Measurements from ENCODE around the gene VSIG1.

Gene VSIG1

DNA sequence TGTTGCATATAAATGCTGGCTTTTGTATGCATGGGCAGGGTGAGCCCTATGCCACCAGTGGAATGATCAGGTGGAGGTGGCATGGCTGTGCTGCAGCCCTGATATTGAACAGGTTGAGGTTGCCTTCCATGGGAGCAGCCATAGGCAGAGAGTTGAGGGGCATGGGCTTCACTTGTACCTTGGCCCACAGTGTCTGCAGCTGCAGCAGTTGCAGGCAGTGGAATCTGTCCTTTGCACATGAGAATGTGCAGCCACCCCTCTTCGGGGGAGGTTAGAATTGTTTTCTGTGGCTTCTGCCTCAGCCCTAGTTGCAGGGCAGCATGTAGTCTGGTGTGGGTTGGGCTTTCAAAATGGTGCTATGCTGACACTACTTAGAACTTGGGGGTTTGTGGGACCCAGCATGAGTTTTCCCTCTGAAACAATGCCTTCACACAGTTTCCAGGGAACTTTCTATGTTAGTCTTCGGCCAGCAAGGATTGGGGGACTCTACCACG, 25.4 kb upstream of the VSIG1 start:
- TF ChIP-seq, protein P1, sequence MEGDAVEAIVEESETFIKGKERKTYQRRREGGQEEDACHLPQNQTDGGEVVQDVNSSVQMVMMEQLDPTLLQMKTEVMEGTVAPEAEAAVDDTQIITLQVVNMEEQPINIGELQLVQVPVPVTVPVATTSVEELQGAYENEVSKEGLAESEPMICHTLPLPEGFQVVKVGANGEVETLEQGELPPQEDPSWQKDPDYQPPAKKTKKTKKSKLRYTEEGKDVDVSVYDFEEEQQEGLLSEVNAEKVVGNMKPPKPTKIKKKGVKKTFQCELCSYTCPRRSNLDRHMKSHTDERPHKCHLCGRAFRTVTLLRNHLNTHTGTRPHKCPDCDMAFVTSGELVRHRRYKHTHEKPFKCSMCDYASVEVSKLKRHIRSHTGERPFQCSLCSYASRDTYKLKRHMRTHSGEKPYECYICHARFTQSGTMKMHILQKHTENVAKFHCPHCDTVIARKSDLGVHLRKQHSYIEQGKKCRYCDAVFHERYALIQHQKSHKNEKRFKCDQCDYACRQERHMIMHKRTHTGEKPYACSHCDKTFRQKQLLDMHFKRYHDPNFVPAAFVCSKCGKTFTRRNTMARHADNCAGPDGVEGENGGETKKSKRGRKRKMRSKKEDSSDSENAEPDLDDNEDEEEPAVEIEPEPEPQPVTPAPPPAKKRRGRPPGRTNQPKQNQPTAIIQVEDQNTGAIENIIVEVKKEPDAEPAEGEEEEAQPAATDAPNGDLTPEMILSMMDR (IDR thresholded peaks at IDR 0.05) = no peak
- H3K4me3 Mint-ChIP-seq = no peak overlapping the region
- H3K36me3 Mint-ChIP-seq (ENCODE audit: low read depth) = no peaks in the 10 kb centered on the region

DNA sequence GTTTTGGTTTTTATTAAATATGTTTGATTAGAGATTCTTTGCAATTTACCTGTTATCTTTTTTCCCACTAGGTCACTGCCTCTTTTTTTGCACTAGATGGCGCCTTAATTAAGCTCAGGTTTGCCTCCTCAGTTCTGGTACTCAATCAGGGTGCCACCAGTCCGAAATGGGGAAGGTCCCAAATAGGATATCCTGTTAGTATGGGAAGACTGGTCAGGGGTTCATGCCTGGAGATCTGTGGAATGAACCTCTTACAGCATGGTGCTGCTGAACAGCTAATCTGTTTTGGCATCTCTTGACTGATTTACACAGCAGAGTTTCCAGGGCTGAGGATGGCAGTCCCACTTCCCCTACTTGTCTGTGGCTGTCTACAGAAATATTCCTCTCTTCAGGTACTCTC, 24.2 kb upstream of the VSIG1 start:
- H3K9me3 Mint-ChIP-seq = peaks cover 15% of the 10 kb centered on the region
- H3K27ac Mint-ChIP-seq = no peak overlapping the region
- no peak for DNase-seq
- H3K27me3 Mint-ChIP-seq (ENCODE audit: low read depth, poor library complexity) = peaks cover 7% of the 10 kb centered on the region
- no peaks in the 10 kb centered on the region for H3K36me3 Mint-ChIP-seq (ENCODE audit: low read depth)
- no peak overlapping the region for H3K4me3 Mint-ChIP-seq
- no peaks in the 10 kb centered on the region for H3K4me1 Mint-ChIP-seq
- TF ChIP-seq, protein P1 (IDR thresholded peaks at IDR 0.05) = peak; percentile 30

More for the DNA sequence above, 25.4 kb upstream of the VSIG1 start:
- Mint-ChIP-seq H3K27ac (no peak overlapping the region), H3K27me3 (ENCODE audit: low read depth, poor library complexity) (peaks cover 7% of the 10 kb centered on the region), H3K4me1 (no peaks in the 10 kb centered on the region), H3K9me3 (peaks cover 21% of the 10 kb centered on the region)
- no peak for DNase-seq

DNA sequence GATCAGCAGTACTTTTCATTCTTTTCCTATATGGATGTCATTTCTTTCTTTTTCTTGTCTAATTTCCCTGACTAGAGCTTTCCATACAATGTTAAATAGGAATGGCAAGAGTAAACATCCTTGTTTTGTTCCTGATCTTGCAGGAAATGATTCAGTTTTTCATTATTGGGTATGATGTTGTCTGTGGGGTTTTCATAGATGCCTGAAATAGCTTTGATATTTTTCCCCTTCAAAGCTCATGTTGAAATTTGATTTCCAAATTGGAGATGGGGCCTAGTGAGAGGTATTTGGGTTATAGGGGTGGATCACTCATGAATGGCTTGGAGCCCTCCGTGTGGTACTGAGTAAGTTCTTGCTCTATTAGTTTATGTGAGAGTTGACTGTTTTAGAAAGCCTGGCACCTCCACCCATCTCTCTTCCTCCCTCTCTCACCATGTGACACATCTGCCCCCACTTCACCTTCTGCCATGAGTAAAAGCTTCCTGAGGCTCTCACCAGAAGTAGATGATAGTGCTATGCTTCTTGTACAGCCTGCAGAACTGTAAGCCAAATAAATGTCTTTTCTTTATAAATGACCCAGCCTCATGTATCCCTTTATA, 22.3 kb upstream of the VSIG1 start:
- H3K9me3 Mint-ChIP-seq = peaks cover 5% of the 10 kb centered on the region
- no peaks in the 10 kb centered on the region for H3K36me3 Mint-ChIP-seq (ENCODE audit: low read depth)
- TF ChIP-seq, protein P1 (IDR thresholded peaks at IDR 0.05) = no peak
- no peak for DNase-seq
- no peak overlapping the region for H3K27ac Mint-ChIP-seq
- no peaks in the 10 kb centered on the region for H3K4me1 Mint-ChIP-seq
- peaks cover 7% of the 10 kb centered on the region for H3K27me3 Mint-ChIP-seq (ENCODE audit: low read depth, poor library complexity)
- H3K4me3 Mint-ChIP-seq = no peak overlapping the region

DNA sequence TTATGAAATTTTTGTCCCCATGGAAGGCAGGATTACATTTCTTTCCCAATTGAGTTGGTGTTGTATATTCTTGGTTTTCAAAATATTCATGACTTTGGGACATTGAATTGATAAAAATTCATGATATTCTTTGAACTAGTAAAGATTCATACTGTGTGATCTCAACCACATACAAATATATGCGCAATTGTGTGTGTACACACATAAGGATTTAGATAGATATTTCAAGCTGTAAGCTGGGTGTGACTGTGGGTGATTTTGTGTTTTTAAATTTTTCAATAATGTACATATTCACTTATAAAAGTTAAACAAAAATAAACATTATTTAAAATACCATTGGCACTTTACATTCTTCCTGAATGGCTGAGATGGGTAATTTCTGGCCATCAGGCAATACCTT, 19.5 kb upstream of the VSIG1 start:
- Mint-ChIP-seq H3K4me1 (no peaks in the 10 kb centered on the region), H3K4me3 (no peak overlapping the region), H3K27me3 (ENCODE audit: low read depth, poor library complexity) (no peaks in the 10 kb centered on the region), H3K27ac (no peak overlapping the region), H3K36me3 (ENCODE audit: low read depth) (no peaks in the 10 kb centered on the region), H3K9me3 (no peaks in the 10 kb centered on the region)
- TF ChIP-seq, protein P1 (IDR thresholded peaks at IDR 0.05) = no peak
- no peak for DNase-seq

DNA sequence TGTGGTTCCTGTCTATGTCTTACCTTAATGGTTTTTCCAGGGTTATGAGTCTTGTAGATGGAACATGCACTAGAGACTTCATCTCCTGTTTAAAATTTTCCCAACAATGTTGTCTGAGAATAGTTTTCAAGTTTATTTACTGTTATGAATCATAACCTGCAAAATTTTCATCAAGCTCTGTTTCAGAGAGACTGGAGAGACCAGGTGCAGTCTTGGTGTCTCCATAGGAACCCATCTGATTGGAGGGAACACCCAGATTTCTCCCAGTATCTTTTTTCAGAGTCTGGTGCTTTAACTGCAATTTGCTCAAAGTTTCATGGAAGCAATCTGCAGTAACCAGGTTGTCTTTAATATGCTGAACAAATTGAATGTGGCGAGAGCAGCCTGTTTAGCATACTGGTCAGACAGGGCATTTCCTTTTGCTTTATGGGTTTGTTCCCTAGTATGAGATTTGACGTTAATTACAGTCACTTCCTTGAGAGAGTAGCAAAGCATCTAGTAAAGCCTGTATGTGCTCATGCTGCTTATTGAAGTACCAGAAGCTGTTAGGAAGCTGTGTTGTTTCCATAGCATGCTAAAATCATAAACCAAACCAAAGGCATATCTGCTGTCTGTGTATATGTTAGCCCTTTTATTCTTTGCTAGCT, 18.8 kb upstream of the VSIG1 start:
- Mint-ChIP-seq H3K27ac (no peak overlapping the region), H3K4me3 (no peak overlapping the region), H3K4me1 (no peaks in the 10 kb centered on the region), H3K9me3 (no peaks in the 10 kb centered on the region), H3K27me3 (ENCODE audit: low read depth, poor library complexity) (no peaks in the 10 kb centered on the region), H3K36me3 (ENCODE audit: low read depth) (no peaks in the 10 kb centered on the region)
- TF ChIP-seq, protein P1 (IDR thresholded peaks at IDR 0.05) = no peak
- no peak for DNase-seq

DNA sequence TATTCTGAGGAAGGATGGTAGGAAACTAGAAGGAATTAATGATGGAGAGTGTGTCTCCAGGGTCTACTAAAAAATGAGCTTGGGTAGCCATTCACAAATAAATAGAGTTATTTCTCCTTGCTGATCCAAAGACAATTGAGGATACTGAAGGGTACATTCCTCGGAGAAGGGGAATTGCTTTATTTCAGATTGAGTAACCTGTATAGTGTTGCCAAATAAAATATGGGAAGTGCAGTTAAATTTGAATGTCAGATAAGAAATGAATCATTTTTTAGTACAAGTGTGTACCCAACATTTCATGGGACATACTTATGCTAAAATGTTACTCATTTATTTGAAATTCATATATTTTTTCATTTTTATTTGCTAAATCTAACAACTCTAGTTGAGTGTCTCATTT, 16.0 kb upstream of the VSIG1 start:
- no peaks in the 10 kb centered on the region for H3K9me3 Mint-ChIP-seq
- H3K4me1 Mint-ChIP-seq = no peaks in the 10 kb centered on the region
- H3K27me3 Mint-ChIP-seq (ENCODE audit: low read depth, poor library complexity) = peaks cover 3% of the 10 kb centered on the region
- no peak for DNase-seq
- H3K27ac Mint-ChIP-seq = no peak overlapping the region
- no peaks in the 10 kb centered on the region for H3K36me3 Mint-ChIP-seq (ENCODE audit: low read depth)
- TF ChIP-seq, protein P1 (IDR thresholded peaks at IDR 0.05) = no peak
- H3K4me3 Mint-ChIP-seq = no peak overlapping the region

Measured in nephron progenitor cell (in vitro differentiated cells).